BLaER1 treated with 17β-estradiol and CSF1 and Interleukin-3, amounts not matched to agents 10 nM and 100 nM (cell line): ENCODE measurements around the gene HSPB6.

Source experiments
- H3K27ac ChIP-seq, 11 experiments: shearing (Covaris generic); formaldehyde crosslinking; 2 replicates each; pipeline ENCODE4 v1.8.1; 2022
- H3K27me3 ChIP-seq, 11 experiments: shearing (Covaris generic); formaldehyde crosslinking; 2 replicates each; pipeline ENCODE4 v1.8.1; 2022
- H3K36me3 ChIP-seq, 11 experiments: shearing (Covaris generic); formaldehyde crosslinking; 2 replicates each; pipeline ENCODE4 v1.8.1; 2022
- H3K4me1 ChIP-seq, 10 experiments: shearing (Covaris generic); formaldehyde crosslinking; 2 replicates each; pipeline ENCODE4 v1.8.1; 2022
- H3K4me2 ChIP-seq, 11 experiments: shearing (Covaris generic); formaldehyde crosslinking; 2 replicates each; pipeline ENCODE4 v1.8.1; 2022
- H3K4me3 ChIP-seq, 10 experiments: shearing (Covaris generic); formaldehyde crosslinking; 2 replicates each; pipeline ENCODE4 v1.8.1; 2022
- H3K9ac ChIP-seq, 11 experiments: shearing (Covaris generic); formaldehyde crosslinking; 2 replicates each; pipeline ENCODE4 v1.8.1; 2022
- H3K9me3 ChIP-seq, 11 experiments: shearing (Covaris generic); formaldehyde crosslinking; replicated peaks in 1 of 11; 2 replicates each; pipeline ENCODE4 v1.8.1; 2022
- H4K20me1 ChIP-seq, 11 experiments: shearing (Covaris generic); formaldehyde crosslinking; 2 replicates each; pipeline ENCODE4 v1.8.1; 2022
- Cebpa-rat ChIP-seq, 11 experiments: shearing (Covaris generic); IDR thresholded peaks; 2 replicates each; pipeline ENCODE4 v1.8.1; 2022

The HSPB6 gene

DNA sequence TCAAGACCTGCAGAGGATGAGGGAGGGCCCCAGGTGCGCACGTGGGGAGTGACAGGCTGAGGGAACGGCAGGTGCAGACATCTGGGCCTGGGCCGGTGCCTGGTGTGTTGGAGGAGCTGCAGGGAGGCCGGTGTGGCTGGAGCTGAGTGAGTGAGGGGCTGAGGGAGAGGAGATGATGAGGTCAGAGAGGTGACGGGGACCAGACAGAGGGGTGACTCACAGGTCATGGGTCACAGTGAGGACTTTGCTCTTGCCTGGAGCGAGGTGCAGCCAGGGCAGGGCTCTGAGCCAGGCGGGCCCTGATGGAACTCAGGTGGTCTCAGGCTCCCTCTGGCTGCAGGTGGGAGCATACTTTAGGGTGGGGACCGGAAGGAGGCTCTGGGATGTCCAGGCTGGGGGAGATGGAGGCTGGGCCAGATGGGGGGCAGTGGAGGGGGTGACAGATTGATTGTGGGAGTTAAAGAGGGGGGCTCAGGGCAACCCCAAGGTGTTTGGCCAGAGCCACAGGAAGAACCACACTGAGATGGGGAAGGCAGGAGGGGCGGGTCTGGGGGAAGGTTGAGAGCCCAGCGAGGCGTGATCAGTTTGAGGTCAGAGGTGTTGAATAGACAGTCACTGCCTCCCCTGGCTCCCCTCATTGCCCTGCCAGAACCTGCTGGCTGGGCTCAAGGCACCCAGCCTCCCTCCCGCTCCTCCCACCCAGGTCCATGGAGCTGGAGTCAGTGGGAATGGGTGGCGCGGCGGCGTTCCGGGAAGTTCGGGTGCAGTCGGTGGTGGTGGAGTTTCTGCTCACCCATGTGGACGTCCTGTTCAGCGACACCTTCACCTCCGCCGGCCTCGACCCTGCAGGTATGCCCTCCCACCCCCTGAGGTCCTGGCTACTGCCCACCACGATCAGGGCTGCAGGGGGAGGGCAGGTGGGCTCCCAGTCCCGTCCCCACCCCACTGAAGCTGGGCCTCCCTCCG, 26.9 kb upstream of the HSPB6 start:
- Histone ChIP-seq H3K9ac (peak overlapping the region in 3 of 11 experiments; percentile 24 to 52 (median 44); a peak in 3 of 22 replicates), H3K27ac (peak overlapping the region in 1 of 11 experiments; percentile 14; a peak in 2 of 22 replicates)

DNA sequence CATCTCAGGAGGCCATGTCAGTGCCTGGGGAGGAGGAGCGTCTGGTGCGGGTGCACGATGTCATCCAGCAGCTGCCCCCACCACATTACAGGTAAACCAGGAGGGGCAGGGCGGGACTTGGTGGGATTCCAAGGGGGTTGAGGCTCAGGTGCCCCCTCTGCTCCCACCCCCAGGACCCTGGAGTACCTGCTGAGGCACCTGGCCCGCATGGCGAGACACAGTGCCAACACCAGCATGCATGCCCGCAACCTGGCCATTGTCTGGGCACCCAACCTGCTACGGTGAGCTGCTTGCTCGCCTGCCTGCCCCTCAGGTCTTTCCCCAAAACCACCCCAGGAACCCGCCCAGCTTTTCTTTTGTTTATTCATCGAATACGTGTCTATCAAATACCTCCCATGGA, 25.8 kb upstream of the HSPB6 start:
- peak overlapping the region in 8 of 11 experiments; percentile 7 to 59 (median 45); a peak in 12 of 22 replicates for H3K4me2 ChIP-seq
- peaks cover 3 to 92% (median 84%) of the 10 kb centered on the region in 11 experiments; a peak in 21 of 22 replicates for H3K36me3 ChIP-seq
- H3K9me3 ChIP-seq: no peaks in the 10 kb centered on the region

More for the DNA sequence above, 26.9 kb upstream of the HSPB6 start:
- Histone ChIP-seq H3K36me3 (peaks cover 3 to 88% (median 73%) of the 10 kb centered on the region in 11 experiments; a peak in 21 of 22 replicates), H3K9me3 (no peaks in the 10 kb centered on the region), H4K20me1 (peaks cover 0 to 35% (median 0%) of the 10 kb centered on the region in 11 experiments; a peak in 7 of 22 replicates), H3K4me2 (peak overlapping the region in 5 of 11 experiments; percentile 41 to 59 (median 57); a peak in 8 of 22 replicates), H3K4me1 (peaks cover 0 to 36% (median 18%) of the 10 kb centered on the region in 10 experiments; a peak in 13 of 20 replicates), H3K27me3 (no peaks in the 10 kb centered on the region), H3K4me3 (no peak overlapping the region)
- TF ChIP-seq Cebpa-rat (IDR thresholded peaks at IDR 0.05): no peak

DNA sequence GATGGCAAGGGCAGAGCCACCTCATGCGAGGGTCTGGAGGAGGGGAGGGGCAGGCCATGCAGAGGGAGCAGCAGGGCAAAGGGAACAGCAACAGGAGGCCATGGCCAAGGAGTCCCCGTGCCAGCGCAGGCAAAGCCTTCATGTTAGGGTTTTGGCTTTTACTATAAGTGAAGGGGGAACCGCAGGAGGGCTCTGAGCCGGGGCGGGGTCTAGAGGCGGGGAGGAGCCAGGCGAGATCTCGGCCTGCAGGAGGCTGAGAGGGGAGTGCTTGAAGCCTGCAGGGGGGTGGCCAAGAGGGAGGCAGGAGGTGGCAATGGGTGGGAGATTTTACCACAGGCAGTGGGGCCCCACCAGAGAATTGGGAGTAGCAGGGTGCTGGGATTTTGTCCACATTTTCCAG, 24.8 kb upstream of the HSPB6 start:
- no peak for TF ChIP-seq Cebpa-rat (IDR thresholded peaks at IDR 0.05)
- peaks cover 3 to 88% (median 79%) of the 10 kb centered on the region in 11 experiments; a peak in 21 of 22 replicates for H3K36me3 ChIP-seq
- H4K20me1 ChIP-seq: peaks cover 0 to 35% (median 0%) of the 10 kb centered on the region in 11 experiments; a peak in 8 of 22 replicates
- H3K27ac ChIP-seq: peak overlapping the region in 1 of 11 experiments; percentile 8; a peak in 2 of 22 replicates
- H3K9ac ChIP-seq: no peak overlapping the region
- 0 out of 22 replicates have a peak overlapping the region, but pooled peaks of 1 of the 11 experiments have one; percentile 57 for H3K4me2 ChIP-seq
- H3K4me3 ChIP-seq: no peak overlapping the region
- no peaks in the 10 kb centered on the region for H3K9me3 ChIP-seq
- H3K4me1 ChIP-seq: peaks cover 1 to 50% (median 33%) of the 10 kb centered on the region in 10 experiments; a peak in 18 of 20 replicates
- no peaks in the 10 kb centered on the region for H3K27me3 ChIP-seq

More for the DNA sequence above, 25.8 kb upstream of the HSPB6 start:
- peak overlapping the region in 2 of 11 experiments; percentile 30 to 35; a peak in 2 of 22 replicates for H3K27ac ChIP-seq
- no peaks in the 10 kb centered on the region for H3K27me3 ChIP-seq
- no peak overlapping the region for H3K4me3 ChIP-seq
- H3K9ac ChIP-seq: peak overlapping the region in 5 of 11 experiments; percentile 23 to 54 (median 44); a peak in 8 of 22 replicates
- H3K4me1 ChIP-seq: peaks cover 0 to 41% (median 24%) of the 10 kb centered on the region in 10 experiments; a peak in 14 of 20 replicates
- no peak for TF ChIP-seq Cebpa-rat (IDR thresholded peaks at IDR 0.05)
- peaks cover 0 to 35% (median 0%) of the 10 kb centered on the region in 11 experiments; a peak in 7 of 22 replicates for H4K20me1 ChIP-seq

DNA sequence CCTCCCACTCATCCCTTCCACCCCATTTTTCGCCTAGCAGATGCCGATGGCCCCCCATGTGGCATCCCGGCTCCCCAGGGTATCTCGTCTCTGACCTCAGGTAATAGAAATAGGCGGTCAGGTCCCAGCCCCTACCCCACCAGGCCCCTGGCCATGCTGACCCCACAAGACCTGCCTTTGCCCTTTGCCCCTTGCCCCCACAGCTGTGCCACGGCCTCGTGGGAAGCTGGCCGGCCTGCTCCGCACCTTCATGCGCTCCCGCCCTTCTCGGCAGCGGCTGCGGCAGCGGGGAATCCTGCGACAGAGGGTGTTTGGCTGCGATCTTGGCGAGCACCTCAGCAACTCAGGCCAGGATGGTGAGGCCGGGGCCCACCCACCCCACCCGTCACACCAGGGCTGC, 23.9 kb upstream of the HSPB6 start:
- Histone ChIP-seq H3K9ac (no peak overlapping the region), H4K20me1 (peaks cover 0 to 32% (median 0%) of the 10 kb centered on the region in 11 experiments; a peak in 8 of 22 replicates), H3K4me2 (no peak overlapping the region), H3K27me3 (no peaks in the 10 kb centered on the region), H3K9me3 (no peaks in the 10 kb centered on the region), H3K36me3 (peaks cover 3 to 79% (median 73%) of the 10 kb centered on the region in 11 experiments; a peak in 21 of 22 replicates), H3K27ac (no peak overlapping the region), H3K4me3 (no peak overlapping the region), H3K4me1 (peaks cover 8 to 53% (median 40%) of the 10 kb centered on the region in 10 experiments; a peak in 18 of 20 replicates)
- TF ChIP-seq Cebpa-rat (IDR thresholded peaks at IDR 0.05): no peak

DNA sequence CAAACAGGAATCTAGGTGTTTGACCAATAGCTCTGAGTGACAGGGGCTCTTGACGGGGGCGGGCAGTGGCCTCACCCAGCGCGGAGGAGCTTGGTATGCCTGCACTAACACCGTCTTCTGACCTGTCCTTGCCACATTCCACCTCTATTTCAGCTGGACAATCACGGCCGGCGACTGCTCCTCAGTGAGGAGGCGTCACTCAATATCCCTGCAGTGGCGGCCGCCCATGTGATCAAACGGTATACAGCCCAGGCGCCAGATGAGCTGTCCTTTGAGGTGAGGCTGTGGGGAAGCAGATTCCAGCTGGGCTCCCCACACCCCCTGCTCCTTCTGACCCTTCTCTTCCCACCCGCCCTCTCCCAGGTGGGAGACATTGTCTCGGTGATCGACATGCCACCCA, 23.2 kb upstream of the HSPB6 start:
- no peak overlapping the region for H3K4me2 ChIP-seq
- H3K27ac ChIP-seq: no peak overlapping the region
- H4K20me1 ChIP-seq: peaks cover 0 to 28% (median 0%) of the 10 kb centered on the region in 11 experiments; a peak in 8 of 22 replicates
- no peak overlapping the region for H3K4me3 ChIP-seq
- no peak for TF ChIP-seq Cebpa-rat (IDR thresholded peaks at IDR 0.05)
- H3K9me3 ChIP-seq: no peaks in the 10 kb centered on the region
- H3K4me1 ChIP-seq: peaks cover 8 to 53% (median 40%) of the 10 kb centered on the region in 10 experiments; a peak in 18 of 20 replicates
- H3K27me3 ChIP-seq: no peaks in the 10 kb centered on the region
- H3K36me3 ChIP-seq: peaks cover 3 to 72% (median 66%) of the 10 kb centered on the region in 11 experiments; a peak in 21 of 22 replicates
- no peak overlapping the region for H3K9ac ChIP-seq

DNA sequence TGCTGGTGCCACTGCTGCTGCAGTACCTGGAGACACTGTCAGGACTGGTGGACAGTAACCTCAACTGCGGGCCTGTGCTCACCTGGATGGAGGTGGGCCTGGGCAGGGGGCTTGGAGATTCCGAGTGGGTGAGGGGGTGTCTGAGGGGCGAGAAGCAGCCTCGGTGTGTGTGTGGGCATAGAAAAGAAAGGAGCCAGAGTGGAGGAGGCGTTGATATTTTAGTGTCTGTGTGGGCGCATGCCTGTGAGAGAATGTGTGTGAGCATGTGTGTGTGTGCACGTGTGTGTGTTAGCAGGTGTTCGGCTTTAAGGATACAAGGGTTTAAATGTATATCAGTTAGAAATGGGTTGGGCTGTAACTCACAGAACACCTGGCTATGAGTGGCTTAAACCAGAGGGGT, 22.2 kb upstream of the HSPB6 start:
- Histone ChIP-seq H3K27ac (no peak overlapping the region; a peak in 1 of 22 replicates), H3K9ac (peak overlapping the region in 4 of 11 experiments; percentile 1 to 73 (median 11); a peak in 2 of 22 replicates), H4K20me1 (peaks cover 0 to 23% (median 0%) of the 10 kb centered on the region in 11 experiments; a peak in 8 of 22 replicates), H3K27me3 (no peaks in the 10 kb centered on the region), H3K36me3 (peaks cover 3 to 64% (median 61%) of the 10 kb centered on the region in 11 experiments; a peak in 20 of 22 replicates), H3K4me1 (peaks cover 14 to 61% (median 48%) of the 10 kb centered on the region in 10 experiments), H3K9me3 (no peaks in the 10 kb centered on the region), H3K4me3 (no peak overlapping the region), H3K4me2 (no peak overlapping the region)
- TF ChIP-seq Cebpa-rat (IDR thresholded peaks at IDR 0.05): no peak

DNA sequence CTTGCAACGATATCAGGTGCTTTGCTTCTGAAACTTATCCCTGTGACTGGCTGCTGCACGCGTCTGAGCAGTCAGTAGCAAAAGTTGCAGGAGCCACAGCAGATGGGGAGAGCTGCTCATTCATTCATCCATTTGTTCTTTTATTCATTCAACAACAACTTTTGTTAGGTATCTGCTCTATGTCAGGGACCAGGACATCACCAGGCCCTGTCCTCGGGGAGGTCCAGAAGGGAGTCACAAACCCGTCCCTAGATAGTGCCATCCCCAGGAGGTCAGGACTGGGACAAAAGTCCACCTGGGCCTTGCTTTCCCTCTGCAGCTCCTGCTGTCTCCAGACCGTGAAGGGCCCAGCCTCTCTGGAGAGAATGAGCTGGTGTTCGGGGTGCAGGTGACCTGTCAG, 21.1 kb upstream of the HSPB6 start:
- no peak overlapping the region for H3K4me3 ChIP-seq
- H3K9ac ChIP-seq: peak overlapping the region in 7 of 11 experiments; percentile 42 to 86 (median 82); a peak in 8 of 22 replicates
- peak overlapping the region in 2 of 11 experiments; percentile 22 to 72; a peak in 2 of 22 replicates for H3K27ac ChIP-seq
- H3K9me3 ChIP-seq: no peaks in the 10 kb centered on the region
- no peak for TF ChIP-seq Cebpa-rat (IDR thresholded peaks at IDR 0.05)
- H3K4me1 ChIP-seq: peaks cover 14 to 52% (median 40%) of the 10 kb centered on the region in 10 experiments
- H3K36me3 ChIP-seq: peaks cover 3 to 57% (median 53%) of the 10 kb centered on the region in 11 experiments; a peak in 20 of 22 replicates
- H3K4me2 ChIP-seq: peak overlapping the region in 2 of 11 experiments; percentile 94 to 96; a peak in 4 of 22 replicates
- peaks cover 0 to 14% (median 0%) of the 10 kb centered on the region in 11 experiments; a peak in 6 of 22 replicates for H4K20me1 ChIP-seq
- no peaks in the 10 kb centered on the region for H3K27me3 ChIP-seq
